ENCODE data around the gene BCAR3.

DNA sequence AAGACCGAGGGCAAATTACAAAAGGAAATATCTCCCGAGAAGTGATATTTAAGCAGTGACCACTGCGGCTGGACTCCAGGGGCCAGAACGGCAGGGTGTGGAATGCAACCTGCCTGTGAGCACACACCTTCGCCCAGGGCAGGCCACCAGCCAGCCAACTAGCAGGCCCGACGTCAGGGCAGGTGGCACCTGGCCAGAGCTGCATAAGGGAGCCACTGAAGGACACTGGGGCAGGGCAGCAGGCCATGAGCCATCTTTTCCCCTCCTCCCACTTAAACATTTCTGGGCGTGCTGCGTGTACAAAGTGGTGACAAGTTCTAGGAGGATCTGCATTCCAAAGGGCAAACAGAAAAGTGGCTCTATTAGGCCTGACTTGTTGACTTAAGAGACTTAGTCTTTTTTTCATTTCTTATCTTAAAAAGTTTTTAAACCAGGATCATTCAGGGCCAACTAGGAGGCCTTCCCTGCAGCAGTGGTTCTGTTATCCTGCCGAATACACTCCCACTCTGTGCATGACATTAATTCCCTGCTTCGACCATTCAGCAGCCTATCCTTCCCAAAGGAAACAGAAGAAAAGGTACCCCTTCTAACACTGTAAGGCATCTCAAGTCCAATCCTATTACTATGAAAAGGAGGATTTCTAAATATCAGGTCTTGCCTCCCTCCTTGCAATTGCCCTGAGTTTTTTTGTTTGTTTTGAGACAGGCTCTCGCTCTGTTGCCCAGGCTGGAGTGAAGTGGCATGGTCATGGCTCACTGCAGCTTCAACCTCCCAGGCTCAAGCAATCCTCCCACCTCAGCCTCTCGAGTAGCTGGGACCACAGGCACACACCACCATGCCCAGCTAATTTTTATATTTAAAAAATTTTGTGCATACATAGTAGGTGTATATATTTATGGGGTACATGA lies 96.3 kb downstream of the BCAR3 start:
- TF ChIP-seq FOSL2 (IDR thresholded peaks at IDR 0.05) (no peak), FOSL2 (CRISPR knock-in tag; IDR thresholded peaks at IDR 0.05) (no peak)
- TF ChIP-seq, protein P1, sequence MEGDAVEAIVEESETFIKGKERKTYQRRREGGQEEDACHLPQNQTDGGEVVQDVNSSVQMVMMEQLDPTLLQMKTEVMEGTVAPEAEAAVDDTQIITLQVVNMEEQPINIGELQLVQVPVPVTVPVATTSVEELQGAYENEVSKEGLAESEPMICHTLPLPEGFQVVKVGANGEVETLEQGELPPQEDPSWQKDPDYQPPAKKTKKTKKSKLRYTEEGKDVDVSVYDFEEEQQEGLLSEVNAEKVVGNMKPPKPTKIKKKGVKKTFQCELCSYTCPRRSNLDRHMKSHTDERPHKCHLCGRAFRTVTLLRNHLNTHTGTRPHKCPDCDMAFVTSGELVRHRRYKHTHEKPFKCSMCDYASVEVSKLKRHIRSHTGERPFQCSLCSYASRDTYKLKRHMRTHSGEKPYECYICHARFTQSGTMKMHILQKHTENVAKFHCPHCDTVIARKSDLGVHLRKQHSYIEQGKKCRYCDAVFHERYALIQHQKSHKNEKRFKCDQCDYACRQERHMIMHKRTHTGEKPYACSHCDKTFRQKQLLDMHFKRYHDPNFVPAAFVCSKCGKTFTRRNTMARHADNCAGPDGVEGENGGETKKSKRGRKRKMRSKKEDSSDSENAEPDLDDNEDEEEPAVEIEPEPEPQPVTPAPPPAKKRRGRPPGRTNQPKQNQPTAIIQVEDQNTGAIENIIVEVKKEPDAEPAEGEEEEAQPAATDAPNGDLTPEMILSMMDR (IDR thresholded peaks at IDR 0.05): no peak

Data from A549 (cell line).